GM12873 (cell line): Measurements from ENCODE around the gene SOBP.

Experiments used
- TF ChIP-seq, protein P1 (sequence below): IDR thresholded peaks from 2 replicates; pipeline ENCODE4 v1.5.1; 2012; ENCODE audit warnings: low read depth, mild to moderate bottlenecking, moderate library complexity, low read length, control low read depth; ENCODE audit not compliant: insufficient read depth; ENCODE audit errors: missing control alignments

Gene SOBP

GRCh38 chr6:107572886-107573285 lies 83.0 kb downstream of the SOBP start:
- TF ChIP-seq, protein P1, sequence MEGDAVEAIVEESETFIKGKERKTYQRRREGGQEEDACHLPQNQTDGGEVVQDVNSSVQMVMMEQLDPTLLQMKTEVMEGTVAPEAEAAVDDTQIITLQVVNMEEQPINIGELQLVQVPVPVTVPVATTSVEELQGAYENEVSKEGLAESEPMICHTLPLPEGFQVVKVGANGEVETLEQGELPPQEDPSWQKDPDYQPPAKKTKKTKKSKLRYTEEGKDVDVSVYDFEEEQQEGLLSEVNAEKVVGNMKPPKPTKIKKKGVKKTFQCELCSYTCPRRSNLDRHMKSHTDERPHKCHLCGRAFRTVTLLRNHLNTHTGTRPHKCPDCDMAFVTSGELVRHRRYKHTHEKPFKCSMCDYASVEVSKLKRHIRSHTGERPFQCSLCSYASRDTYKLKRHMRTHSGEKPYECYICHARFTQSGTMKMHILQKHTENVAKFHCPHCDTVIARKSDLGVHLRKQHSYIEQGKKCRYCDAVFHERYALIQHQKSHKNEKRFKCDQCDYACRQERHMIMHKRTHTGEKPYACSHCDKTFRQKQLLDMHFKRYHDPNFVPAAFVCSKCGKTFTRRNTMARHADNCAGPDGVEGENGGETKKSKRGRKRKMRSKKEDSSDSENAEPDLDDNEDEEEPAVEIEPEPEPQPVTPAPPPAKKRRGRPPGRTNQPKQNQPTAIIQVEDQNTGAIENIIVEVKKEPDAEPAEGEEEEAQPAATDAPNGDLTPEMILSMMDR: no peak

- TF ChIP-seq, protein P1: no peak
Measured at GRCh38 chr6:107574856-107575255, 84.9 kb downstream of the SOBP start.

GRCh38 chr6:107576852-107577251 lies 86.9 kb downstream of the SOBP start:
- TF ChIP-seq, protein P1: no peak

DNA sequence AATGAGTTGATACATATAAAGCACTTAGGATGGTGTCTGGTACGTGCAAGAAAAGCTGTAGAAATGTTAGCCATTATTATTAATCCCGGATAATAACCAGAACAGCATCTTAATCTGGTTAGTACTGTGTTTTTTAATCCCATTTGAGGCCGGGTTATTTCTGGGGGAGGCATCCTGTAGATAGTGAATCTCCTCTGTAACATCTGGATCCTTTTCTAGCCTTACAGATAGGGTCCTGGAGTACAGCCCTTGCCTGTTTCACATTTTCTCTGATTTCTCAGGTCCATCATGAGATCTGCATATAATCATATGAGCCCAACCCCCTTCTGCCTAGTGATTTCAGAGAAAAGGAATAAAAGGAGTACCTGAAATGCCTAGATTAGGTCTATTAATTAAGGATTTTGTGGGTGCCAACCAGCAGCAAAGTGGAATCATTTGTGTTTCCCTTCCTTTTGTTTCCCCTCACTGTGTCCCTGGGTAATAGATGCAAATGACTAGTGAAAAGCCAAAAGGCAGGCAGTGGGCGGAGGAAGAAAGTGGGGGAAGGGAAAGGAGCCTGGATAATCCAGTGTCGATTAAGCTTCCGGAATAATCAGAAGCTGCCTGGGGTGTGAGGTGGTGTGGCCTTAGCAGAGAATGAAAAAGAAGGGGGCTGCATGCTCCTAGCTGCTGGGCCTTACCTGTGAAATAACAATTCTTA lies 88.9 kb downstream of the SOBP start:
- TF ChIP-seq, protein P1: no peak

DNA sequence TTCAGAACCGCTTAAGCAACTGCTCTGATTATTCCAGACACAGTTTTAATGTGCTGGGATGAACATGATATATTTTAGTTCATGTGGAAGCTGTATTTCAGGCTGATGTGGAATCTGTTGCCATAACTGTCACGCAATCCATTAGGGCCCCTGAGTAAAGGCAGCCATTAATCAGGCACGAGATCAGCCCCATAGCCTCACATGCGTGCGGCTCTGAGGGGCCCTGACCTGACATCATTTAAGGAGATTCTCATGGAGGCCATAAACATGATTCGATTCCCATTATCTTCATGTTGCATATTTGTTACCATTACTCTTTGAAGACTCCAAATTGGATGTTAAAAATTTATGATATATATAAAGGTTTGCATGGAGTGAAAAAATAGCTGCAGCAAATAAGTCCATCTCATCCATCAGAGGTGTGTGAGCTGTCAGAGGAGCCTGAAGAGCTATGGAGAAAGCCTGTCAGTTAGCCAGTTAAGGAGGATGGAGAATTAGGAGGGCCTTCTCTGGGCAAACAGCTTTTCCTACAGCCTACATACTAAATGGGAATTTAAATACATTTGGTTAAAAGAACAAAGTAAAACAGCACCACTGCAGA lies 89.6 kb downstream of the SOBP start:
- TF ChIP-seq, protein P1: no peak

- TF ChIP-seq, protein P1: no peak
Measured at GRCh38 chr6:107582086-107582485, 92.2 kb downstream of the SOBP start.

DNA sequence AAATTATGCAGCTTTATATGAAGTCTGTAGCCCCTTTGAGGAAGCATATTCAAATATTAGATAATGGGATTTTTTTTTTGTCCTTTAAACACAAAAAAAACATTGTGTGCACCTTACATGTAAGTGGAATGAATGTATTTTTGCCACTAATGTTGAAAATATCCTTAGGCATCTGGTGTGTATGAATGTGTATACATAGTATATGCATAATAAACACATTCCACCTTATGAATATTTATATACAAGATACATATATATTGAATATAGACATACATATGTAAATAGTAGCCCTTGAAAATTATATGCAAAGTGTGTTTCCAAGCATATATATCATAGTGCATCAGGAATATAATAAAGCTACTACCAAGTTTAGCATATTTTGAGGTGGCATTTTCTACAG lies 94.8 kb downstream of the SOBP start:
- TF ChIP-seq, protein P1: no peak
